ENCODE data around the gene KCNMA1.
A peak's percentile ranks its signal among the peaks of the same experiment; 100 is the strongest.
"Not testable (repeated sequence)": the region's sequence is repeated elsewhere in the genome, so short reads cannot be mapped to it uniquely, and the experiment has no call there.

Gene KCNMA1

GRCh38 chr10:77577666-77578229 is 59.9 kb downstream of the KCNMA1 start:
- no peak overlapping the region for H3K4me3 ChIP-seq (ENCODE audit: low read depth, low read length)
- TF ChIP-seq CTCF (IDR thresholded peaks at IDR 0.05; ENCODE audit: low read depth, low read length) = no peak
- DNase-seq (ENCODE audit: low read depth, low spot score) = no peak
- in situ Hi-C loops (cut with HindIII; ENCODE audit: low sequenced_read_pairs) = no loop called here

GRCh38 chr10:77576444-77577032 is 61.1 kb downstream of the KCNMA1 start:
- in situ Hi-C loops (cut with HindIII; ENCODE audit: low sequenced_read_pairs) = no loop called here
- TF ChIP-seq CTCF (IDR thresholded peaks at IDR 0.05; ENCODE audit: low read depth, low read length) = no peak
- H3K4me3 ChIP-seq (ENCODE audit: low read depth, low read length) = no peak overlapping the region
- no peak for DNase-seq (ENCODE audit: low read depth, low spot score)

GRCh38 chr10:77576007-77576367 is 61.6 kb downstream of the KCNMA1 start:
- in situ Hi-C loops (cut with HindIII; ENCODE audit: low sequenced_read_pairs) = no loop called here
- no peak for TF ChIP-seq CTCF (IDR thresholded peaks at IDR 0.05; ENCODE audit: low read depth, low read length)
- DNase-seq (ENCODE audit: low read depth, low spot score) = no peak
- no peak overlapping the region for H3K4me3 ChIP-seq (ENCODE audit: low read depth, low read length)

GRCh38 chr10:77575271-77576006 is 62.2 kb downstream of the KCNMA1 start:
- TF ChIP-seq CTCF (IDR thresholded peaks at IDR 0.05; ENCODE audit: low read depth, low read length) = no peak
- in situ Hi-C loops (cut with HindIII; ENCODE audit: low sequenced_read_pairs) = no loop called here
- H3K4me3 ChIP-seq (ENCODE audit: low read depth, low read length) = no peak overlapping the region
- no peak for DNase-seq (ENCODE audit: low read depth, low spot score)

- TF ChIP-seq CTCF (IDR thresholded peaks at IDR 0.05; ENCODE audit: low read depth, low read length) = peak; percentile 21
- no peak overlapping the region for H3K4me3 ChIP-seq (ENCODE audit: low read depth, low read length)
- in situ Hi-C loops (cut with HindIII; ENCODE audit: low sequenced_read_pairs) = no loop called here
- no peak for DNase-seq (ENCODE audit: low read depth, low spot score)
Measured at GRCh38 chr10:77574438-77574837, 63.2 kb downstream of the KCNMA1 start.

- H3K4me3 ChIP-seq (ENCODE audit: low read depth, low read length); DNase-seq (ENCODE audit: low read depth, low spot score); in situ Hi-C loops (cut with HindIII; ENCODE audit: low sequenced_read_pairs): not testable (repeated sequence)
Measured at GRCh38 chr10:77572520-77572919, 65.1 kb downstream of the KCNMA1 start.

- in situ Hi-C loops (cut with HindIII; ENCODE audit: low sequenced_read_pairs) = no loop called here
Measured at GRCh38 chr10:77571490-77571889, 66.1 kb downstream of the KCNMA1 start.

More at GRCh38 chr10:77571490-77571889, 66.1 kb downstream of the KCNMA1 start:
- no peak for TF ChIP-seq CTCF (IDR thresholded peaks at IDR 0.05; ENCODE audit: low read depth, low read length)
- H3K4me3 ChIP-seq (ENCODE audit: low read depth, low read length) = no peak overlapping the region
- DNase-seq (ENCODE audit: low read depth, low spot score) = no peak
